ENCODE measurements around the gene OR1J1. TPM values are rescaled to one million over a fixed set of nuclear protein-coding genes. Genes with fewer than 3 reads are reported as not detected.

The OR1J1 gene
- total and polyA plus RNA-seq, 7 experiments from 2014 or later, result not detected

- POLR2A ChIA-PET, result no interaction called here
Observed at GRCh38 chr9:122466456-122466855, 11.3 kb downstream of the OR1J1 start.

GRCh38 chr9:122464633-122465567, 12.8 kb downstream of the OR1J1 start:
- intact Hi-C loops (cut with micrococcal nuclease), result loop anchor here (1.0 to 10.0 kb wide), 9 partner anchors 58 to 920 kb away; partner anchors contain the start of genes MRRF (in 1 of the 2), RBM18 (in 1 of the 2), RC3H2 (in 1 of the 2) and ZBTB6 (in 1 of the 2)
- H3K4me1 ChIP-seq (ENCODE audit: control insufficient read depth in 2 of 2, insufficient read depth in 2 of 2, low read length in 2 of 2), result peaks cover 0 to 5% of the 10 kb centered on the region in 2 donors
- ChIA-PET POLR2A (no interaction called here), CTCF (interaction anchor here (0.5 to 4.8 kb wide), 5 partner anchors 9 to 394 kb away, joined by 3 to 35 read pairs (median 4); no protein-coding TSS in a partner anchor)
- H3K27me3 ChIP-seq (ENCODE audit: control insufficient read depth in 2 of 2, insufficient read depth in 2 of 2, low read length in 2 of 2), result no peaks in the 10 kb centered on the region
- Mint-ChIP-seq H3K4me3 (peak overlapping the region; percentile 77 to 96 (median 90)), H3K9me3 (peaks cover 0 to 10% (median 2%) of the 10 kb centered on the region in 11 donors), H3K36me3 (peaks cover 0 to 5% (median 4%) of the 10 kb centered on the region in 5 donors), H3K27ac (peak overlapping the region; percentile 49 to 94 (median 87)), H3K4me1 (peaks cover 6 to 20% (median 14%) of the 10 kb centered on the region in 7 donors), H3K27me3 (peaks cover 11 to 60% (median 43%) of the 10 kb centered on the region in 5 donors)
- ATAC-seq, result peak; percentile 84
- H3K36me3 ChIP-seq (ENCODE audit: control insufficient read depth in 2 of 3, insufficient read depth in 3 of 3, low read length in 3 of 3), result no peaks in the 10 kb centered on the region
- H3K9me3 ChIP-seq (ENCODE audit: control insufficient read depth in 2 of 3, low read length in 3 of 3), result no peaks in the 10 kb centered on the region
- peak overlapping the region; percentile 57 for H3K27ac ChIP-seq (ENCODE audit: low read depth, low read length)
- peak; percentile 24 to 80 (median 73) for DNase-seq
- peak overlapping the region; percentile 71 for H3K4me3 ChIP-seq (ENCODE audit: low read length)

More at GRCh38 chr9:122466456-122466855, 11.3 kb downstream of the OR1J1 start:
- no peak overlapping the region for H3K4me3 ChIP-seq (ENCODE audit: low read length)
- no peak for DNase-seq
- H3K4me1 ChIP-seq (ENCODE audit: control insufficient read depth in 2 of 2, insufficient read depth in 2 of 2, low read length in 2 of 2), result peaks cover 0 to 5% of the 10 kb centered on the region in 2 donors
- intact Hi-C loops (cut with micrococcal nuclease), result loop anchor here (10.0 kb wide), 2 partner anchors 202 to 438 kb away; partner anchors contain the start of genes MRRF (in 1 of the 2), RBM18 (in 1 of the 2) and RC3H2 (in 1 of the 2)
- no peaks in the 10 kb centered on the region for H3K9me3 ChIP-seq (ENCODE audit: control insufficient read depth in 2 of 3, low read length in 3 of 3)
- no peak overlapping the region for H3K27ac ChIP-seq (ENCODE audit: low read depth, low read length)
- H3K36me3 Mint-ChIP-seq, result peaks cover 0 to 3% (median 0%) of the 10 kb centered on the region in 5 donors
- H3K4me3 Mint-ChIP-seq, result no peak overlapping the region
- peaks cover 8 to 49% (median 30%) of the 10 kb centered on the region in 5 donors for H3K27me3 Mint-ChIP-seq
- H3K27ac Mint-ChIP-seq, result no peak overlapping the region
- H3K4me1 Mint-ChIP-seq, result peaks cover 6 to 20% (median 14%) of the 10 kb centered on the region in 7 donors
- H3K27me3 ChIP-seq (ENCODE audit: control insufficient read depth in 2 of 2, insufficient read depth in 2 of 2, low read length in 2 of 2), result no peaks in the 10 kb centered on the region
- H3K36me3 ChIP-seq (ENCODE audit: control insufficient read depth in 2 of 3, insufficient read depth in 3 of 3, low read length in 3 of 3), result no peaks in the 10 kb centered on the region
- H3K9me3 Mint-ChIP-seq, result peaks cover 0 to 4% (median 0%) of the 10 kb centered on the region in 11 donors
- CTCF ChIA-PET, result interaction anchor here (0.8 to 4.8 kb wide), 2 partner anchors 17 to 343 kb away, joined by 3 to 35 read pairs; no protein-coding TSS in a partner anchor
- ATAC-seq, result no peak

GRCh38 chr9:122463828-122464632, 13.7 kb downstream of the OR1J1 start:
- Histone ChIP-seq H3K4me1 (ENCODE audit: control insufficient read depth in 2 of 2, insufficient read depth in 2 of 2, low read length in 2 of 2) (peaks cover 0 to 5% of the 10 kb centered on the region in 2 donors), H3K36me3 (ENCODE audit: control insufficient read depth in 2 of 3, insufficient read depth in 3 of 3, low read length in 3 of 3) (no peaks in the 10 kb centered on the region), H3K9me3 (ENCODE audit: control insufficient read depth in 2 of 3, low read length in 3 of 3) (no peaks in the 10 kb centered on the region), H3K4me3 (ENCODE audit: low read length) (peak overlapping the region; percentile 71), H3K27ac (ENCODE audit: low read depth, low read length) (peak overlapping the region; percentile 57), H3K27me3 (ENCODE audit: control insufficient read depth in 2 of 2, insufficient read depth in 2 of 2, low read length in 2 of 2) (no peaks in the 10 kb centered on the region)
- peak overlapping the region; percentile 49 to 94 (median 87) for H3K27ac Mint-ChIP-seq
- ATAC-seq, result peak; percentile 54
- ChIA-PET POLR2A (no interaction called here), CTCF (interaction anchor here (0.5 to 4.8 kb wide), 3 partner anchors 345 to 531 kb away, joined by 3 to 35 read pairs (median 3); no protein-coding TSS in a partner anchor)
- DNase-seq, result no peak
- H3K4me3 Mint-ChIP-seq, result peak overlapping the region; percentile 54 to 96 (median 90)
- peaks cover 14 to 64% (median 36%) of the 10 kb centered on the region in 5 donors for H3K27me3 Mint-ChIP-seq
- H3K4me1 Mint-ChIP-seq, result peaks cover 6 to 20% (median 14%) of the 10 kb centered on the region in 7 donors
- intact Hi-C loops (cut with micrococcal nuclease), result loop anchor here (2.0 to 10.0 kb wide), 5 partner anchors 57 to 887 kb away; partner anchors contain the start of genes MRRF (in 1 of the 2), RBM18 (in 1 of the 2), RC3H2 (in 1 of the 2) and ZBTB6 (in 1 of the 2)
- peaks cover 0 to 10% (median 2%) of the 10 kb centered on the region in 11 donors for H3K9me3 Mint-ChIP-seq
- H3K36me3 Mint-ChIP-seq, result peaks cover 0 to 5% (median 4%) of the 10 kb centered on the region in 5 donors

- POLR2A ChIA-PET, result no interaction called here
- H3K4me3 ChIP-seq (ENCODE audit: low read length), result no peak overlapping the region
- intact Hi-C loops (cut with micrococcal nuclease), result loop anchor here in 1 of 2 donors (10.0 kb wide), 1 partner anchor 103 kb away; no protein-coding TSS in a partner anchor
- H3K36me3 ChIP-seq (ENCODE audit: control insufficient read depth in 2 of 3, insufficient read depth in 3 of 3, low read length in 3 of 3), result no peaks in the 10 kb centered on the region
- no peak overlapping the region for H3K27ac Mint-ChIP-seq
- CTCF ChIA-PET, result no interaction called here
- no peaks in the 10 kb centered on the region for H3K4me1 Mint-ChIP-seq
- H3K27ac ChIP-seq (ENCODE audit: low read depth, low read length), result no peak overlapping the region
- ATAC-seq (no peak), DNase-seq (no peak)
- peaks cover 0 to 5% (median 1%) of the 10 kb centered on the region in 5 donors for H3K36me3 Mint-ChIP-seq
- no peaks in the 10 kb centered on the region for H3K4me1 ChIP-seq (ENCODE audit: control insufficient read depth in 2 of 2, insufficient read depth in 2 of 2, low read length in 2 of 2)
- no peak overlapping the region for H3K4me3 Mint-ChIP-seq
- H3K9me3 ChIP-seq (ENCODE audit: control insufficient read depth in 2 of 3, low read length in 3 of 3), result no peaks in the 10 kb centered on the region
- peaks cover 0 to 10% (median 1%) of the 10 kb centered on the region in 11 donors for H3K9me3 Mint-ChIP-seq
- H3K27me3 ChIP-seq (ENCODE audit: control insufficient read depth in 2 of 2, insufficient read depth in 2 of 2, low read length in 2 of 2), result no peaks in the 10 kb centered on the region
- H3K27me3 Mint-ChIP-seq, result peaks cover 13 to 58% (median 51%) of the 10 kb centered on the region in 5 donors
Observed at GRCh38 chr9:122457787-122458186, 19.9 kb downstream of the OR1J1 start.

GRCh38 chr9:122456123-122456522, 21.6 kb downstream of the OR1J1 start:
- H3K36me3 Mint-ChIP-seq, result peaks cover 0 to 5% (median 0%) of the 10 kb centered on the region in 5 donors
- no peaks in the 10 kb centered on the region for H3K36me3 ChIP-seq (ENCODE audit: control insufficient read depth in 2 of 3, insufficient read depth in 3 of 3, low read length in 3 of 3)
- H3K27ac Mint-ChIP-seq, result no peak overlapping the region
- DNase-seq, result no peak
- CTCF ChIA-PET, result interaction anchor here (1.1 kb wide), 2 partner anchors 10 kb away, joined by 4 read pairs; no protein-coding TSS in a partner anchor
- H3K4me3 Mint-ChIP-seq, result no peak overlapping the region
- POLR2A ChIA-PET, result no interaction called here
- H3K4me3 ChIP-seq (ENCODE audit: low read length), result no peak overlapping the region
- peaks cover 5 to 41% (median 35%) of the 10 kb centered on the region in 5 donors for H3K27me3 Mint-ChIP-seq
- no peaks in the 10 kb centered on the region for H3K4me1 ChIP-seq (ENCODE audit: control insufficient read depth in 2 of 2, insufficient read depth in 2 of 2, low read length in 2 of 2)
- H3K4me1 Mint-ChIP-seq, result no peaks in the 10 kb centered on the region
- H3K9me3 ChIP-seq (ENCODE audit: control insufficient read depth in 2 of 3, low read length in 3 of 3), result no peaks in the 10 kb centered on the region
- ATAC-seq, result no peak
- H3K27me3 ChIP-seq (ENCODE audit: control insufficient read depth in 2 of 2, insufficient read depth in 2 of 2, low read length in 2 of 2), result no peaks in the 10 kb centered on the region
- intact Hi-C loops (cut with micrococcal nuclease), result loop anchor here in 1 of 2 donors (10.0 kb wide), 1 partner anchor 101 kb away; no protein-coding TSS in a partner anchor
- H3K27ac ChIP-seq (ENCODE audit: low read depth, low read length), result no peak overlapping the region
- peaks cover 0 to 6% (median 1%) of the 10 kb centered on the region in 11 donors for H3K9me3 Mint-ChIP-seq
